HG03095 (cell line): ENCODE results near the gene DCDC2.
"Not testable (repeated sequence)": the region's sequence is repeated elsewhere in the genome, so short reads cannot be mapped to it uniquely, and the experiment has no call there.

Source experiments
- ATAC-seq: cut with Tn5 transposase; IDR thresholded peaks from one replicate; pipeline ENCODE4 v1.9.1; 2021; ENCODE audit warnings: moderate library complexity; ENCODE audit not compliant: unreplicated experiment

Gene DCDC2

GRCh38 chr6:24381476-24382219 lies 23.8 kb upstream of the DCDC2 start:
- no peak for ATAC-seq

- no peak for ATAC-seq
These were observed 20.7 kb upstream of the DCDC2 start for GRCh38 chr6:24378473-24379097.

DNA sequence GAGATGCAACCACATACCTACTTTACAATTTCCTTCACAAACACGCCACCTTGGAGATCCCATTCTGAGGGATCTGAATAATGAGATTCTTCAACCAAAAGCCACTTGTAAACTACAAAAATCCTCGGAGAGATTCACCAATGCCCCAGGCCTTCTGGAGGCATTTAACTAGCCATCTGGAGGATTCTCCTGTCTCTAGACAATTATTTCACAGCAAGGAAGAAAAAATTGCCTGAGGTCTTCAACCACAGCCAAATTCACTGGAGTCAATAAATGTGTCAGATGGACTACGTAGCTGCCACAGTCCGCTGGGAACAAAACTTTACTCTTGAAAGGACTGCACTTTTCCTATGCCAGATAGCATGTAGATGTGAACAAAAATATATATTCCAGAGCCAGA lies 19.0 kb upstream of the DCDC2 start:
- ATAC-seq, result no peak

- no peak for ATAC-seq
These were observed 16.8 kb upstream of the DCDC2 start for GRCh38 chr6:24374612-24375011.

- ATAC-seq, result not testable (repeated sequence)
These were observed 7.3 kb upstream of the DCDC2 start for GRCh38 chr6:24365103-24365633.

DNA sequence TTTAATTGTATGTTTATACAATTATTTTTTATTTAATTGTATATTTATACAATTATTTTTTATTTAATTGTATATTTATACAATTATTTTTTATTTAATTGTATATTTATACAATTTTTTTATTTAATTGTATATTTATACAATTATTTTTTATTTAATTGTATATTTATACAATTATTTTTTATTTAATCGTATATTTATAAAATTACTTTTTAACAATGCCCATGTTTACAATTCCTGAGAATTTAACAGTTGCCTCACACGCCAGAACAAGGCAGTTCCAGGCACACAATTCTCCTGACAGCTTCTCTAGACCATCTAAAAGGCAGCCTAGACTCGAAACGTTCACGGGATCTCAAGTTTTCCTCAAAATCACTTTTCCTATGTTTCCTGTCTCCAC lies 4.5 kb upstream of the DCDC2 start:
- ATAC-seq, result not testable (repeated sequence)

- peak; percentile 75 for ATAC-seq
These were observed 2.0 kb upstream of the DCDC2 start for GRCh38 chr6:24359640-24360454.

GRCh38 chr6:24358219-24358821 lies 461 bp upstream of the DCDC2 start:
- ATAC-seq, result no peak

DNA sequence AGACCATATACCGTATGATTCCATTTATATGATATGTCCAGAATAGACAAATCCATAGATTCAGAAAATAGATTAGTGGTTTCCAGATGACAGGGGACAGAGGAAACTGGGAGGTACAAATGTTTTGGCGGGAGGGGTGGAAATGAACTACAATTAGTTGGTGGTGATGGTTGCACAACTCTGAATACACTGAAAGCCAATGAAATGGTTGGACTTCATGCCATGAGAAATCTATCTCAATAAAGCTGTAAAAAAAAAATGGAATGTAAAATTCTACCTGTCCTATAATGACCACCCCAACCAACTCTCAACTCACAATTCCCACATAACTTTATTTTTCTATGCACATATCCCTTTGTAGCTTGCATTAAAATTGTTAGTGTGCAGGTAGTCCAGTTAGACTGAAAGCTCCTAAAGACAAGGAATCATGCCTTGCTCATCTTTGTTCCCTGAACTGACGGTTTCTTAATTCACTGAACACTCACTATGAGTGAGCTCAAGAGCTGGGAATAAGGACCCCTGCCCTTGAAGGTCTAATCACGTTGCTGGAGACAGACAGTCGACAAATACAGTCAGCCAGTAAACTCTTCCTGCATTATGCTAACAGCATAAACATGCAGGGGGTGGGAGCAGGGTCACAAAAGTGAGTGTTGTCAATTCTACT lies 1.4 kb downstream of the DCDC2 start:
- no peak for ATAC-seq

- no peak for ATAC-seq
These were observed 2.5 kb downstream of the DCDC2 start for GRCh38 chr6:24355393-24355792.

DNA sequence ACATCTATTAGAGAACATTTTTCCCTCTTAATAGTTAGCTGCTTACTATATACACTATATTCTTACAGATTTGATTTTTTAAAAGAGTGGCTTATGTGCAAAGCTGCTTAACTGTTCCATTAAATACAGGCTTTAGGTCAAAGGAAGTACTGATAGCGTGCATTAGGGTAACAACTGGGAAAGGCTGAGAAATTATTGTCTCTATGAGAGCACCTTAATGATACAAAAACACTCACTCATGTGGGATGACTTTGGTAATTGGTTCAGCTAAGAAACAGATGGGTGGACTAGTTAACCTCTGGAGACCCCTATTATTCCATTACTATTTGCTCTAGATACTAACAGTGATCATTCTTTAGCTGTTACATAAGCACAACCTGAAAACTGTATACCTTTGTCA lies 4.0 kb downstream of the DCDC2 start:
- no peak for ATAC-seq

GRCh38 chr6:24352434-24352833 lies 5.4 kb downstream of the DCDC2 start:
- ATAC-seq, result no peak

DNA sequence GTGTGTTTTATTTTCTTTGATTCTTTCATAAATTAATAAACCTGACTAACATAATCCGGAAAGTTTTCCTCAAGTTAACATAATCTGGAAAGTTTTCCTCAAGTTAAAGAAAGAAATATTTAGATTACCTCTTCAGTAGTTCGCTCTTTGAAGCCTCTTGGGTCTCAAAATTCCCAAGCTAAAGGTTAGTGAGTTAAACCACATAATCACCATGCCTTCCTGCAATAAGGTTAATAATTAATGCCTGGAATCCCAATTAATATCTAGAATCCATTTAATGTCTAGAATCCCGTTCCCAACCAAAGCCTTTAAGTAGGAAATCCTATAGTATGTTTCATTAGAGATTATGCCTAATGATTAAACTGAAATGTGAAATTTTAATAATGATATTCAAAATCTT lies 12.9 kb downstream of the DCDC2 start:
- ATAC-seq, result no peak

DNA sequence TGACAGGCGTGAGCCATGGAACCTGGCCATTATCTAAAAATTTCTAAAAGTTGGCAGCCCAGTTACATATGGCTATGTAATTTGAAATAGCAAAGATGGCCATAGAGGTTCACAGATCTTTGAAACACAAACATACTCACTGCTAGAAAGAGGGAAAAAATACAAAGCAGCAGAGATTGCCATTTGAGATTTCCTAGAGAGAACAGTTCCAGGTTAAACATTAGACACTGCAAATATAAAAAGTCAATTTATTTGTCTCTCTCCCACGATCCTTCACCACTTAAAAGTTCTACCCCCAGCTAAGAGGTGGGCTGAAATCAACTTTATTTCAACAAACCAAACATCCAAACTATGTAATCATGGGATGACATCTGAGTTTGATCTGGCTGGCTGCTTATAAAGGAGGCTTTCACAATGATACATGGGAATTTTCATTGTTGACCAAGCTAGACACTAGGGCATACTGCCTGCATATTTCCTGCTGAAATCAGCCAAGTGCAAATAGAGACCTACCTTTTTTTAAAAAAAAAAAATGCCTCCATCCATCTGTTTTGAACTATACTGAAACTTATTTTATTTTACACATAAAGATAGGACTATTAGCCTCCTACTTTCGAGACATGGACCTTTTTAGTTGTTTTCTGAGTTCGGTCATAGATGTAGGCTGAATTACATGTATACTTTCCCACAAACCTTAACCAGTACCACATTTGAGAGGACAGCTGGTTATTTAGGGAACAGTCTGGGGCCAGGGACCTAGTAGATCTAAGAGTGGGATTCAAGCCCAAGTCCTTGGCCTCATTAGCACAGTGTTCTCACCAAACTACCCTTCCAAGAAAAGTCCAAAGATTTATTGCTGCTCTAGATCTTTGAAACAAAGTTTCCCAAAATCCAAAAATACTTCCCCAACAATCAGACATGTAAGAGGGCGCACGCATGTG lies 16.6 kb downstream of the DCDC2 start:
- no peak for ATAC-seq

DNA sequence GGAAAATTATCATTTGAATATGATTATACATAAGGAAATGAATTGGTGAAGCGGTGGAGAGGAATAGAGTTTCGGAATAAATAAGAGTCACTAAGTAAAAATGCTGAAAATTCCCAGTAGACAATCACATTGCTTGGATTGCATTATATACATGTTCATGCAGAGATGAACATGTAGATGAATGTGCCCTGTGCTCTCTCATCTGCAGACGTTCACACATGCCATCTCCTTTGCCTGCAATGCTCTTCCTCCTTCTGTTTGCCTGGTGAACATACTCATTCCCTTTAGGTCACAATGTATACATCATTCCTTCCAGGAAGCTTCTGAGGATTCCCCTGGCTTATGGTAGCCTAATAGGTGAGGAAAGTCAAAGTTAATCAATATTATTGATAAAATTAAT lies 17.9 kb downstream of the DCDC2 start:
- ATAC-seq, result no peak

DNA sequence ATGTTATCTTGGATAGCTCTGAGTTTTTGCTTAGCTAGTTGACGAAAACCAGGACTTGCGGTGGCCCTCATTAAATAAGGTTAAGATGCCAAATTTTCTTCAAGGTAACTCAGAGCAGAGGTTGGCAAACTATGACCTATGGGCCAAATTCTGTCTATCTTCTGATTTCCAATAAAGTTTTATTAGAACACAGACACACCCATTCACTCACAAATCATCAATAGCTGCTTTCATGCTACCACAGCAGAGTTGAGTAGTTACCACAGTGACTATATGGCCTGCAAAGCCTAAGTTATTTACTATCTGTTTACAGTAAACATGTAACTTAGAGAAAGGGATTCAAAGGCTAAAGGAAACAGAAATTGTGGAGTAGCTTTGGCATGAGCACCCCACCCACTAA lies 23.6 kb downstream of the DCDC2 start:
- ATAC-seq, result no peak

DNA sequence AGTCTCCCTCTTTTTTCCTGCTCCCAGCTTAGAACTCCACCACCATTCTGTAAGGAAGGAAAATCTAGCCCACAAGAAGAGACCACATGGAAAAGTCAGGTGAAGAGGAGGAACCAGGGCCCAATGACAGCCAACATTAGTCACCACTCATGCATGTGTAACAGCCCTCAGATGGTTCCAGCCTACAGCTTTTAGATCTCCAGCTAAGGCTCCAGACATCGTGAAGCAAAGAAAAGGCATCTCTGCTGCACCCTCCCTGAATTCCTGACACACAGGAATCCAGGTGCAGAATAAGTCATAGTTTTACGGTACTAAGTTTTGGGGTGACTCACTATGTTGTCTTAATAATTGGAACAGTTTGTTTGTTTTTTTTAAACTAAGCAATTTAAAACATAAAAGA lies 25.5 kb downstream of the DCDC2 start:
- ATAC-seq, result no peak

GRCh38 chr6:24330137-24330732 lies 27.6 kb downstream of the DCDC2 start:
- ATAC-seq, result no peak

DNA sequence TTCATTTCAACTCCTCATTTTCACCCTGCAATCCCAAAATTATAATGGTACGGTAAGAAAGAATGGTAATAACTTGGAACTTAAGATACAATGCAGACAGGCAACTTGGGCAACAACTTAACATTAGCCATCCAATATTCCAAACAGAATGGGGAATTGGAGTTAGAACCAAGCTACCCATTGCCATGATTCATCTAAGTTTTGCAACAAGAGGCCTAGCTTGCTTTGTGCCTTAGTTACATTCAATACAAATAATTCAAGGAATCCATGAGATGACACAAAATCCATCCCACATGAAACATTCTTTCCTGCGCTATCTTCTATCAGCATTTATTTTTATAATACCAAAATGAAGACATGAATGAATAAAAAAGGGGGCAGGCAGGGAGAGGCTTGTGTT lies 28.4 kb downstream of the DCDC2 start:
- no peak for ATAC-seq
